ENCODE data around the gene KCNQ5.

KCNQ5 gene

GRCh38 chr6:72770959-72771358 is 149.1 kb downstream of the KCNQ5 start:
- DNase-seq (ENCODE audit: extremely low read depth, low read depth) = no peak
- no peak for TF ChIP-seq CTCF (IDR thresholded peaks at IDR 0.05; ENCODE audit: low read depth, low read length)

GRCh38 chr6:72776456-72776855 is 154.6 kb downstream of the KCNQ5 start:
- no peak for TF ChIP-seq CTCF (IDR thresholded peaks at IDR 0.05; ENCODE audit: low read depth, low read length)
- no peak for DNase-seq (ENCODE audit: extremely low read depth, low read depth)

GRCh38 chr6:72781624-72782023 is 159.8 kb downstream of the KCNQ5 start:
- no peak for DNase-seq (ENCODE audit: extremely low read depth, low read depth)
- TF ChIP-seq CTCF (IDR thresholded peaks at IDR 0.05; ENCODE audit: low read depth, low read length) = no peak

- DNase-seq (ENCODE audit: extremely low read depth, low read depth) = no peak
- TF ChIP-seq CTCF (IDR thresholded peaks at IDR 0.05; ENCODE audit: low read depth, low read length) = no peak
Observed at GRCh38 chr6:72783035-72783434, 161.2 kb downstream of the KCNQ5 start.

- no peak for TF ChIP-seq CTCF (IDR thresholded peaks at IDR 0.05; ENCODE audit: low read depth, low read length)
- DNase-seq (ENCODE audit: extremely low read depth, low read depth) = peak; percentile 24
Observed at GRCh38 chr6:72783666-72784065, 161.8 kb downstream of the KCNQ5 start.

- no peak for DNase-seq (ENCODE audit: extremely low read depth, low read depth)
- no peak for TF ChIP-seq CTCF (IDR thresholded peaks at IDR 0.05; ENCODE audit: low read depth, low read length)
Observed at GRCh38 chr6:72784071-72784470, 162.2 kb downstream of the KCNQ5 start.

GRCh38 chr6:72784581-72784980 is 162.7 kb downstream of the KCNQ5 start:
- DNase-seq (ENCODE audit: extremely low read depth, low read depth) = no peak

More at GRCh38 chr6:72784581-72784980, 162.7 kb downstream of the KCNQ5 start:
- TF ChIP-seq CTCF (IDR thresholded peaks at IDR 0.05; ENCODE audit: low read depth, low read length) = no peak

All from AG09319 (cell line).